ENCODE results near the gene ERICH3. TPM values are rescaled to one million over a fixed set of nuclear protein-coding genes. Genes with fewer than 3 reads are reported as not detected.

The ERICH3 gene
- total RNA-seq, 4 donors from 2014 or later: 0.13 TPM; not detected in 3

DNA sequence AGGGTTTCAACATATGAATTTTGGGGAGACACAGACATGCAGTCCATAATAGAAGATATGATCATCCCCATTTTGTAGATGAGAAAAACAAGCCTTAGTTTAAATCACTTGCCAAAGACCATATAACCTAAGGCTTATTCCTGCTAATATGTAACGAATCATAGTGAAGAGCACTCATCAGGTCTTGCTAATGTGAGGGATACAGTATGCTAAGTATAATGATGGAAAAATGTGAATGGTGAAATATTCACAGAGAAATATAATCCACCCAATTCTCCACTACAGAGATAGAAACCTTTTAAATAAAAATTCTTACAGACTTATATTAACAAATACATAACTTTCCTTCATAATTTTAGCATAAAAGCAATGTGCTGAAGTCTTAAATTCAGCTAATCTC lies 18.9 kb downstream of the ERICH3 start:
- H3K9me3 ChIP-seq: no peaks in the 10 kb centered on the region
- TF ChIP-seq, protein P1, sequence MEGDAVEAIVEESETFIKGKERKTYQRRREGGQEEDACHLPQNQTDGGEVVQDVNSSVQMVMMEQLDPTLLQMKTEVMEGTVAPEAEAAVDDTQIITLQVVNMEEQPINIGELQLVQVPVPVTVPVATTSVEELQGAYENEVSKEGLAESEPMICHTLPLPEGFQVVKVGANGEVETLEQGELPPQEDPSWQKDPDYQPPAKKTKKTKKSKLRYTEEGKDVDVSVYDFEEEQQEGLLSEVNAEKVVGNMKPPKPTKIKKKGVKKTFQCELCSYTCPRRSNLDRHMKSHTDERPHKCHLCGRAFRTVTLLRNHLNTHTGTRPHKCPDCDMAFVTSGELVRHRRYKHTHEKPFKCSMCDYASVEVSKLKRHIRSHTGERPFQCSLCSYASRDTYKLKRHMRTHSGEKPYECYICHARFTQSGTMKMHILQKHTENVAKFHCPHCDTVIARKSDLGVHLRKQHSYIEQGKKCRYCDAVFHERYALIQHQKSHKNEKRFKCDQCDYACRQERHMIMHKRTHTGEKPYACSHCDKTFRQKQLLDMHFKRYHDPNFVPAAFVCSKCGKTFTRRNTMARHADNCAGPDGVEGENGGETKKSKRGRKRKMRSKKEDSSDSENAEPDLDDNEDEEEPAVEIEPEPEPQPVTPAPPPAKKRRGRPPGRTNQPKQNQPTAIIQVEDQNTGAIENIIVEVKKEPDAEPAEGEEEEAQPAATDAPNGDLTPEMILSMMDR (IDR thresholded peaks at IDR 0.05): no peak
- TF ChIP-seq EP300 (IDR thresholded peaks at IDR 0.05): no peak
- TF ChIP-seq POLR2A (IDR thresholded peaks at IDR 0.05): no peak
- TF ChIP-seq POLR2AphosphoS5 (IDR thresholded peaks at IDR 0.05): no peak
- H3K27ac ChIP-seq: no peak overlapping the region
- no peaks in the 10 kb centered on the region for H3K4me1 ChIP-seq
- no peak overlapping the region for H3K4me3 ChIP-seq
- H3K36me3 ChIP-seq: no peaks in the 10 kb centered on the region
- no peaks in the 10 kb centered on the region for H3K27me3 ChIP-seq
- ATAC-seq: no peak
- 75% methylated on average over 1 of the region's 1 CpG; no CpG with 5 or more reads in 1 of the 2 donors for WGBS, 2 donors (ENCODE audit: low coverage in 1 of 2)

GRCh38 chr1:74652711-74653139 lies 20.9 kb downstream of the ERICH3 start:
- WGBS, 2 donors (ENCODE audit: low coverage in 1 of 2): 55 to 67% methylated on average over 1 to 7 of the region's 7 CpGs
- TF ChIP-seq POLR2A (IDR thresholded peaks at IDR 0.05): no peak
- H3K27me3 ChIP-seq: no peaks in the 10 kb centered on the region
- no peaks in the 10 kb centered on the region for H3K36me3 ChIP-seq
- H3K9me3 ChIP-seq: no peaks in the 10 kb centered on the region
- no peak overlapping the region for H3K4me3 ChIP-seq
- H3K4me1 ChIP-seq: no peaks in the 10 kb centered on the region
- no peak overlapping the region for H3K27ac ChIP-seq
- ATAC-seq: no peak

DNA sequence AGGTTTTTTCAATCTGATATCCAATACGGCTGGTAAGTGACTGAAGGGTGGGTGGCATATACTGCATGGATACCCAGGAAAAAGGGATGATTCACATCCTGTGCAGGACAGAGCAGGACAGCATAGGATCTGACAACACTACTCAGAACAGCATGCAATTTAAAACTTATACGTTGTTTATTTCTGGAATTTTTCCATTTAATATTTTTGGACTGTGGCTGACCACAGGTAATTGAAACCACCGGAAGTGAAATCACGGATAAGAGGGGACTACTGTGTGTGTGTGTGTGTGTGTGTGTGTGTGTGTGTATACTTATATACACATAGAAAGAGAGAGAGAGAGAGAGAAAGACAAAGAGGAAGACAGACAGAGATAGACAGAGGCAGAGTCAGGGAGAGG lies 23.0 kb downstream of the ERICH3 start:
- no peaks in the 10 kb centered on the region for H3K27me3 ChIP-seq
- H3K27ac ChIP-seq: no peak overlapping the region
- 64 to 74% methylated on average over 4 of the region's 4 CpGs for WGBS, 2 donors (ENCODE audit: low coverage in 1 of 2)
- no peaks in the 10 kb centered on the region for H3K9me3 ChIP-seq
- no peaks in the 10 kb centered on the region for H3K36me3 ChIP-seq
- no peak for TF ChIP-seq POLR2AphosphoS5 (IDR thresholded peaks at IDR 0.05)
- no peak for TF ChIP-seq POLR2A (IDR thresholded peaks at IDR 0.05)
- TF ChIP-seq, protein P1 (IDR thresholded peaks at IDR 0.05): no peak
- TF ChIP-seq EP300 (IDR thresholded peaks at IDR 0.05): no peak
- no peak overlapping the region for H3K4me3 ChIP-seq
- ATAC-seq: no peak
- no peaks in the 10 kb centered on the region for H3K4me1 ChIP-seq

- TF ChIP-seq, protein P1 (IDR thresholded peaks at IDR 0.05): no peak
- no peak for TF ChIP-seq POLR2AphosphoS5 (IDR thresholded peaks at IDR 0.05)
- TF ChIP-seq POLR2A (IDR thresholded peaks at IDR 0.05): no peak
- no peak for TF ChIP-seq EP300 (IDR thresholded peaks at IDR 0.05)
- ATAC-seq: no peak
- H3K4me3 ChIP-seq: no peak overlapping the region
- H3K27me3 ChIP-seq: no peaks in the 10 kb centered on the region
- no peak overlapping the region for H3K27ac ChIP-seq
- no peaks in the 10 kb centered on the region for H3K36me3 ChIP-seq
- H3K9me3 ChIP-seq: no peaks in the 10 kb centered on the region
- H3K4me1 ChIP-seq: no peaks in the 10 kb centered on the region
Observed at GRCh38 chr1:74641876-74642275, 31.7 kb downstream of the ERICH3 start.

- Histone ChIP-seq H3K4me3 (no peak overlapping the region), H3K9me3 (no peaks in the 10 kb centered on the region), H3K4me1 (no peaks in the 10 kb centered on the region), H3K36me3 (no peaks in the 10 kb centered on the region), H3K27me3 (no peaks in the 10 kb centered on the region), H3K27ac (no peak overlapping the region)
- TF ChIP-seq POLR2AphosphoS5 (IDR thresholded peaks at IDR 0.05): no peak
- no peak for TF ChIP-seq EP300 (IDR thresholded peaks at IDR 0.05)
- TF ChIP-seq, protein P1 (IDR thresholded peaks at IDR 0.05): no peak
- TF ChIP-seq POLR2A (IDR thresholded peaks at IDR 0.05): no peak
- 76 to 88% methylated on average over 4 to 5 of the region's 5 CpGs for WGBS, 2 donors (ENCODE audit: low coverage in 1 of 2)
- ATAC-seq: no peak
Observed at GRCh38 chr1:74641161-74641560, 32.4 kb downstream of the ERICH3 start.
